GM06990 (cell line): Measurements from ENCODE around the gene ABAT.

ENCODE experiments used
- DNase-seq: peaks from one replicate; pipeline ENCODE4 v3.0.0-alpha.2; 2011; ENCODE audit not compliant: insufficient read length; ENCODE audit errors: extremely low read depth
- H3K27me3 ChIP-seq: replicated peaks from 2 replicates; pipeline ENCODE4 v1.6.0; 2011; ENCODE audit warnings: low read length; ENCODE audit not compliant: control insufficient read depth, insufficient read depth
- H3K36me3 ChIP-seq: 2 replicates; pipeline ENCODE4 v1.5.1; 2011; ENCODE audit warnings: low read length; ENCODE audit not compliant: control insufficient read depth, insufficient read depth
- H3K4me3 ChIP-seq: replicated peaks from 2 replicates; pipeline ENCODE4 v1.5.1; 2011; ENCODE audit warnings: low read depth, mild to moderate bottlenecking, control low read depth, low read length
- CTCF ChIP-seq: IDR thresholded peaks from 2 replicates; pipeline ENCODE4 v1.5.1; 2011; ENCODE audit warnings: low read length, control low read depth, mild to moderate bottlenecking, inconsistent platforms; ENCODE audit not compliant: insufficient read depth, poor library complexity, severe bottlenecking

The ABAT gene

GRCh38 chr16:8807189-8807588 lies 132.8 kb downstream of the ABAT start:
- no peak for TF ChIP-seq CTCF
- Histone ChIP-seq H3K36me3 (peaks cover 30% of the 10 kb centered on the region), H3K27me3 (no peaks in the 10 kb centered on the region), H3K4me3 (no peak overlapping the region)
- no peak for DNase-seq

- Histone ChIP-seq H3K27me3 (no peaks in the 10 kb centered on the region), H3K36me3 (peaks cover 32% of the 10 kb centered on the region), H3K4me3 (no peak overlapping the region)
- no peak for TF ChIP-seq CTCF
- no peak for DNase-seq
Observed at GRCh38 chr16:8808009-8808408, 133.6 kb downstream of the ABAT start.

DNA sequence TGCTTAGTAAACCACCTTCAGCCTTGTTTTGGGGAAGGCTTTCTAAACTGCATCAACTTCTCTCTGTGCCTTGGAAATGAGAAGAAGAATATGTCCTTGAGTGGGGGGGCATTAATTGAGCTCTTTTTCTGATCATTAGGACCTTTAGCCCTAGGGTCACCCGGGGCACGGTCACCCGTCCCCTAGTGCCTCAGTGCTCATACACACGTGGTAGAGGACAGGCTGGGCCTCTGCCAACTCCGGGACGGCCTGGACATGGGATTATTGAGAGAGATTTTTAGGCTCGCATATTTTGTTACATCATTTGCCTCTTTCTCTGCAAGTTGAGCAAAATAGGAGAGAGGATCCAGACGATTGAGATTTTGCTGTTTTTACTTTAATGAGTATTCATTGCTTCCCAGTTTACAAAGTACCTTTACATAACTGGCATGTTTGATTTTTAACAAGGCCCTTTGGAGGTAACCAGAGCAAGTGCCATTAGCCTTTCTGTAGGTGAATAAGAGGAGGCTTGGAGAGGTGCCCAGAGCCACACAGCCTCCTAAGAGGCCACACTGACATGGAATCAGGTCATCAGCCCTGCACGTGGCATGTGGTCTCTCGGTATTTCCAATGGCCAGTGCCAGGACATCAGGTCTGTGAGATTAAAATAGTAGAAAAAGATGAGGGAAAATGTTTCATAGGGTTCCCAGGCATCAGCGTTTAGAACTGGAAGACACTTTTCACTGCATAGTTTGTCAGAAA lies 134.4 kb downstream of the ABAT start:
- no peak for DNase-seq
- TF ChIP-seq CTCF, result no peak
- Histone ChIP-seq H3K4me3 (no peak overlapping the region), H3K27me3 (no peaks in the 10 kb centered on the region), H3K36me3 (peaks cover 35% of the 10 kb centered on the region)

DNA sequence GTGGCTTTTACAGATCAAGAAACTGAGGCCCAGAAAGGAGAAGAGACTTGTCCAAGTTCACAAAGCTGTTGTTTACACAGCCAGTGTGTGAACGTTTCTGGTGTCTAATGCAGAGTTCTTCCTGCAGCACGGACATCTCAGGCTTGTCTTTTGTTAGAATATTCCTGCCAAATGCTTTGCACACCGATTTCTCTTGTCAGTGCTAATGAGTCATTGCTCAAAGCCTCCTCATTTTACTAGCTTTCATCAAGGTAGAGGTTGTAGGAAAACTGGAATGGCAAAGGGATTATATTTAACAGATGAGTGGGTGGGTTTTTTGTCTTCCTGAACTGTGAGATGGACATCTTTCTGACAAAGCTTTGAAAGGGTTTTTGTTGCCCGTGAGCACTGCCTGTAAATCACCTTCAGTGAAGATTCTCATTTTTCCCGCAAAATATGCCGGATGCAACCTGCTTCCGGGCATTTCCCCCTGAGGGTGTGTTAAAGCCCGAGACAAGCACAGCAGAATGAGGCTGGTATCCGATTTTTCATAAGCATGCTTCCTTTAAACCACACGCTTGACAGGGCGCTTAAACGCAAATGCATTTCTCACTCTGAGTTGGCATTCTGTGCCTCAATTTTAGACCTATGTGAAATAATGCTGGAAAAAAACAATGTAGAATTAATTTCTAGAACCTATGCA lies 137.9 kb downstream of the ABAT start:
- Histone ChIP-seq H3K27me3 (no peaks in the 10 kb centered on the region), H3K4me3 (no peak overlapping the region), H3K36me3 (peaks cover 31% of the 10 kb centered on the region)
- no peak for TF ChIP-seq CTCF
- no peak for DNase-seq

DNA sequence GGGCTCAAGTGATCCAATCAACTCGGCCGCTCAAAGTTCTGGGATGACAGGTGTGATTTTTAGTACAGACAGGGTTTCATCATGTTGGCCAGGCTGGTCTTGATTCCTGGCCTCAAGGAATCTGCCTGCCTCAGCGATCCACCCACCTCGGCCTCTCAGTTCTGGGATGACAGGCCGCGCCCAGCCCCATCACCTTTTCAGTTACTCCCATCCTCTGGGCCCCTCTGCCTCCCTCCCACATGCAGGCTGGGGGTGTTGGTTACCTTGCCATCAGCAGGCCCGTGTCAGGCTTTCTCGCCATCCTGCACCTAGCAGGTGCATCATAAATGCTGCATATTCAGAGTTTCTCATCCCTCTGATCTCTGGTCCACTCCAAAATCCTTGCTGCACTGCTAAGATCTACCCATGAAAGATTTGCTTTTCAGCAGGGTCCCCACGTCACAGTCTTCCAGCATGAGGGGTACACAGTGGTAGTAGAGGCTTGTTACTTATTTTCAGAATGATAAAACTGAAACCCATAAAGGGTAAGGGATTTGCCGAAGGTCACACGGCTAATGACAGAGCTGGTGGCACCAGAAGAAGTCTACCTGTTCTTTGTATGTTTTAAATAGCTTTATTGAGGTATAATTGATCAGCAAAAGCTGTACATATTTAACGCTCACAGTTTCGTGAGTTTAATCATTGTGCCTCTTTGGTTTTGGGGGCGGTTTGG lies 139.8 kb downstream of the ABAT start:
- no peak overlapping the region for H3K4me3 ChIP-seq
- peaks cover 28% of the 10 kb centered on the region for H3K36me3 ChIP-seq
- no peaks in the 10 kb centered on the region for H3K27me3 ChIP-seq
- no peak for DNase-seq
- no peak for TF ChIP-seq CTCF
